ENCODE results near the gene UGGT2. TPM values are rescaled to one million over a fixed set of nuclear protein-coding genes. Genes with fewer than 3 reads are reported as not detected.

The UGGT2 gene
- total RNA-seq, 1 donor from 2014 or later = 40.3 TPM

GRCh38 chr13:95914991-95915501, 138.2 kb downstream of the UGGT2 start:
- H3K4me1 Mint-ChIP-seq (ENCODE audit: low read depth) = no peaks in the 10 kb centered on the region
- no peaks in the 10 kb centered on the region for H3K27me3 Mint-ChIP-seq (ENCODE audit: low read depth)
- TF ChIP-seq CTCF (IDR thresholded peaks at IDR 0.05) = no peak
- DNase-seq (ENCODE audit: low spot score) = no peak
- peaks cover 40% of the 10 kb centered on the region for H3K36me3 Mint-ChIP-seq (ENCODE audit: low read depth)
- no peak overlapping the region for H3K4me3 Mint-ChIP-seq (ENCODE audit: unreplicated experiment)
- H3K27ac Mint-ChIP-seq (ENCODE audit: unreplicated experiment) = no peak overlapping the region
- H3K9me3 Mint-ChIP-seq (ENCODE audit: low read depth) = peaks cover 15% of the 10 kb centered on the region

- peaks cover 5% of the 10 kb centered on the region for H3K4me1 Mint-ChIP-seq (ENCODE audit: low read depth)
- no peak overlapping the region for H3K4me3 Mint-ChIP-seq (ENCODE audit: unreplicated experiment)
- peaks cover 29% of the 10 kb centered on the region for H3K36me3 Mint-ChIP-seq (ENCODE audit: low read depth)
These were observed 146.2 kb downstream of the UGGT2 start for GRCh38 chr13:95906999-95907398.

GRCh38 chr13:95903569-95903968, 149.6 kb downstream of the UGGT2 start:
- Mint-ChIP-seq H3K36me3 (ENCODE audit: low read depth) (peaks cover 27% of the 10 kb centered on the region), H3K27ac (ENCODE audit: unreplicated experiment) (no peak overlapping the region), H3K27me3 (ENCODE audit: low read depth) (no peaks in the 10 kb centered on the region), H3K4me1 (ENCODE audit: low read depth) (peaks cover 5% of the 10 kb centered on the region), H3K4me3 (ENCODE audit: unreplicated experiment) (no peak overlapping the region), H3K9me3 (ENCODE audit: low read depth) (peaks cover 10% of the 10 kb centered on the region)
- no peak for DNase-seq (ENCODE audit: low spot score)
- TF ChIP-seq CTCF (IDR thresholded peaks at IDR 0.05) = no peak

More at GRCh38 chr13:95906999-95907398, 146.2 kb downstream of the UGGT2 start:
- Mint-ChIP-seq H3K27me3 (ENCODE audit: low read depth) (no peaks in the 10 kb centered on the region), H3K27ac (ENCODE audit: unreplicated experiment) (no peak overlapping the region), H3K9me3 (ENCODE audit: low read depth) (peaks cover 15% of the 10 kb centered on the region)
- TF ChIP-seq CTCF (IDR thresholded peaks at IDR 0.05) = no peak
- no peak for DNase-seq (ENCODE audit: low spot score)

GRCh38 chr13:95902741-95903140, 150.5 kb downstream of the UGGT2 start:
- Mint-ChIP-seq H3K4me3 (ENCODE audit: unreplicated experiment) (no peak overlapping the region), H3K9me3 (ENCODE audit: low read depth) (peaks cover 5% of the 10 kb centered on the region), H3K27me3 (ENCODE audit: low read depth) (no peaks in the 10 kb centered on the region), H3K36me3 (ENCODE audit: low read depth) (peaks cover 23% of the 10 kb centered on the region), H3K4me1 (ENCODE audit: low read depth) (peaks cover 5% of the 10 kb centered on the region), H3K27ac (ENCODE audit: unreplicated experiment) (no peak overlapping the region)
- TF ChIP-seq CTCF (IDR thresholded peaks at IDR 0.05) = no peak
- no peak for DNase-seq (ENCODE audit: low spot score)

- Mint-ChIP-seq H3K36me3 (ENCODE audit: low read depth) (peaks cover 12% of the 10 kb centered on the region), H3K9me3 (ENCODE audit: low read depth) (no peaks in the 10 kb centered on the region), H3K27ac (ENCODE audit: unreplicated experiment) (no peak overlapping the region), H3K4me1 (ENCODE audit: low read depth) (peaks cover 18% of the 10 kb centered on the region), H3K4me3 (ENCODE audit: unreplicated experiment) (no peak overlapping the region), H3K27me3 (ENCODE audit: low read depth) (no peaks in the 10 kb centered on the region)
- no peak for DNase-seq (ENCODE audit: low spot score)
- TF ChIP-seq CTCF (IDR thresholded peaks at IDR 0.05) = no peak
These were observed 154.9 kb downstream of the UGGT2 start for GRCh38 chr13:95898256-95898655.

All from chondrocyte (in vitro differentiated cells).